Measurements from ENCODE around the gene GRM1. TPM values are rescaled to one million over a fixed set of nuclear protein-coding genes. Genes with fewer than 3 reads are reported as not detected.

GRM1 gene
- total and polyA plus RNA-seq, 12 donors, result under 0.01 to 1.3 (median 0.07) TPM; not detected in 3

- intact Hi-C loops (cut with DNase I), result no loop called here
- Histone ChIP-seq H3K27me3 (no peaks in the 10 kb centered on the region), H3K9me3 (replicated peaks in 1 of 3) (no peaks in the 10 kb centered on the region), H3K4me1 (replicated peaks in 1 of 2) (no peaks in the 10 kb centered on the region), H3K36me3 (replicated peaks in 1 of 2) (no peaks in the 10 kb centered on the region), H3K4me3 (no peak overlapping the region), H3K27ac (no peak overlapping the region)
- WGBS, 4 donors, result 77 to 89% (median 87%) methylated on average over 1 of the region's 1 CpG
- TF ChIP-seq, protein P1, sequence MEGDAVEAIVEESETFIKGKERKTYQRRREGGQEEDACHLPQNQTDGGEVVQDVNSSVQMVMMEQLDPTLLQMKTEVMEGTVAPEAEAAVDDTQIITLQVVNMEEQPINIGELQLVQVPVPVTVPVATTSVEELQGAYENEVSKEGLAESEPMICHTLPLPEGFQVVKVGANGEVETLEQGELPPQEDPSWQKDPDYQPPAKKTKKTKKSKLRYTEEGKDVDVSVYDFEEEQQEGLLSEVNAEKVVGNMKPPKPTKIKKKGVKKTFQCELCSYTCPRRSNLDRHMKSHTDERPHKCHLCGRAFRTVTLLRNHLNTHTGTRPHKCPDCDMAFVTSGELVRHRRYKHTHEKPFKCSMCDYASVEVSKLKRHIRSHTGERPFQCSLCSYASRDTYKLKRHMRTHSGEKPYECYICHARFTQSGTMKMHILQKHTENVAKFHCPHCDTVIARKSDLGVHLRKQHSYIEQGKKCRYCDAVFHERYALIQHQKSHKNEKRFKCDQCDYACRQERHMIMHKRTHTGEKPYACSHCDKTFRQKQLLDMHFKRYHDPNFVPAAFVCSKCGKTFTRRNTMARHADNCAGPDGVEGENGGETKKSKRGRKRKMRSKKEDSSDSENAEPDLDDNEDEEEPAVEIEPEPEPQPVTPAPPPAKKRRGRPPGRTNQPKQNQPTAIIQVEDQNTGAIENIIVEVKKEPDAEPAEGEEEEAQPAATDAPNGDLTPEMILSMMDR (IDR thresholded peaks at IDR 0.05), result no peak
- no peak for TF ChIP-seq POLR2A (IDR thresholded peaks at IDR 0.05)
- no peak for DNase-seq
Measured at GRCh38 chr6:146184701-146185100, 155.8 kb downstream of the GRM1 start.

DNA sequence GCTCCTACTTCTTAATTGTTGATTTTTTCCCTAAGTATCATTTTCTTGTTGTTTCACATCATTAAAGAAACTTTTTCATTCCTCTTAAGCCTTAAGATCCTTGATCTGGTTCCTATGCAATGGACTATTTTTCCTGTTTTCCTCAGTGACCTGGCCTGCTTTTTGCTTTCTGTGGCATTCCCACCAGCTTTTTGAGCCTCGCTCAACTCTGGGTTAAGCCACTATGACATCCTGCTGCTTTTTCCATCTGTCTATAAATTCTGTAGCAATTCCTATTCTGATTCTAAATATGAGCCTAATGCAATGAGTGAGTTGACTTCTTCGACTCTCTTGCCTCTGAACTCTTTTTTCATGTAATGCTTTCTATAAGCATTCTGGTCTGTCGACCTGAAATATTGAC lies 160.3 kb downstream of the GRM1 start:
- intact Hi-C loops (cut with DNase I), result no loop called here
- no peak for DNase-seq
- TF ChIP-seq, protein P1 (IDR thresholded peaks at IDR 0.05), result no peak
- TF ChIP-seq POLR2A (IDR thresholded peaks at IDR 0.05), result no peak
- Histone ChIP-seq H3K4me1 (replicated peaks in 1 of 2) (no peaks in the 10 kb centered on the region), H3K4me3 (no peak overlapping the region), H3K36me3 (replicated peaks in 1 of 2) (no peaks in the 10 kb centered on the region), H3K27me3 (no peaks in the 10 kb centered on the region), H3K27ac (no peak overlapping the region), H3K9me3 (replicated peaks in 1 of 3) (no peaks in the 10 kb centered on the region)
- 76 to 90% (median 83%) methylated on average over 3 of the region's 3 CpGs for WGBS, 4 donors

DNA sequence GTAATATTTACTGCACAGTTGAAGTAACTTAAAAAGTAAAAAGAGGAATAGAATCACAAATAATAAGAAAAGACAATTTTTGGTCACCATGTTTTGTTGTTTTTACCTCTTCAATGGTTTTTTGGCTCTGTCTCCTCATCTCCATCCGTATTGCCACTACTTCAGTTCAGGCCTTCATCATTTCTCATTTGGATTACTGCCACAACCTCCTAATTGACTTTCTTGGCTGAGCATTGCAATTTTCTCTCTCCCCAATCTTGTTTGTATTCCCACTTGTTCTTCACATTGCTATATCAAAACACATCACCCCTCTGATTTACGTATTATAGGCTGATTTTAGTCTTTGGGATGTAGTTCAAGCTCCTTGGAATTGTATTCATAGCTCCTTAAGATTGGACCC lies 161.7 kb downstream of the GRM1 start:
- H3K27me3 ChIP-seq, result no peaks in the 10 kb centered on the region
- no peaks in the 10 kb centered on the region for H3K36me3 ChIP-seq (replicated peaks in 1 of 2)
- WGBS, 4 donors, result 72 to 86% (median 80%) methylated on average over 2 of the region's 2 CpGs
- intact Hi-C loops (cut with DNase I), result no loop called here
- H3K27ac ChIP-seq, result no peak overlapping the region
- H3K4me3 ChIP-seq, result no peak overlapping the region
- no peaks in the 10 kb centered on the region for H3K9me3 ChIP-seq (replicated peaks in 1 of 3)
- no peak for DNase-seq
- no peaks in the 10 kb centered on the region for H3K4me1 ChIP-seq (replicated peaks in 1 of 2)
- TF ChIP-seq POLR2A (IDR thresholded peaks at IDR 0.05), result no peak
- TF ChIP-seq, protein P1 (IDR thresholded peaks at IDR 0.05), result no peak

DNA sequence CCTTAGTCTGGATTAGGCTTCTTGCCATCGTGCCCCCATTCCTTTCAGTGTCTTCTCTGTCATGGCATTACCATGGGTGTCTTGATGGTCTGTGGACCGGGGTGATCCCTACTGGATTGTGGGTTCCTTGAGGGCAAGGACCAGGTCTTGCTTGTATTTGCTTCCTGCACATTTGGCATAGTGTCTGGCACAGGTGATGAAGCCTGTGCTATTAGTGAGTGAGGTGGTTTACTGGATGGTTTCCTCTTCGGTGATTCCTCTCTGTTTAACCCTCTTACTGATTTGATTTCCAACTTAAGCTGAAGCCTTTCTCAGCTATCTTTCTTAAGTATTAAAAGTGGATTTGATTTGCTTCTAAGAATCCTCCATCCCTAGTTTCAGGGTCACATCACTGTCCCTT lies 162.3 kb downstream of the GRM1 start:
- Histone ChIP-seq H3K27me3 (no peaks in the 10 kb centered on the region), H3K4me3 (no peak overlapping the region), H3K4me1 (replicated peaks in 1 of 2) (no peaks in the 10 kb centered on the region), H3K36me3 (replicated peaks in 1 of 2) (no peaks in the 10 kb centered on the region), H3K27ac (no peak overlapping the region), H3K9me3 (replicated peaks in 1 of 3) (no peaks in the 10 kb centered on the region)
- no peak for DNase-seq
- no peak for TF ChIP-seq POLR2A (IDR thresholded peaks at IDR 0.05)
- TF ChIP-seq, protein P1 (IDR thresholded peaks at IDR 0.05), result no peak
- WGBS, 4 donors, result 77 to 82% (median 78%) methylated on average over 3 of the region's 3 CpGs
- intact Hi-C loops (cut with DNase I), result no loop called here

Data from adrenal gland (tissue), 12 donors.